ENCODE results near the gene CTNNA2.
A peak's percentile ranks its signal among the peaks of the same experiment; 100 is the strongest.

CTNNA2 gene

DNA sequence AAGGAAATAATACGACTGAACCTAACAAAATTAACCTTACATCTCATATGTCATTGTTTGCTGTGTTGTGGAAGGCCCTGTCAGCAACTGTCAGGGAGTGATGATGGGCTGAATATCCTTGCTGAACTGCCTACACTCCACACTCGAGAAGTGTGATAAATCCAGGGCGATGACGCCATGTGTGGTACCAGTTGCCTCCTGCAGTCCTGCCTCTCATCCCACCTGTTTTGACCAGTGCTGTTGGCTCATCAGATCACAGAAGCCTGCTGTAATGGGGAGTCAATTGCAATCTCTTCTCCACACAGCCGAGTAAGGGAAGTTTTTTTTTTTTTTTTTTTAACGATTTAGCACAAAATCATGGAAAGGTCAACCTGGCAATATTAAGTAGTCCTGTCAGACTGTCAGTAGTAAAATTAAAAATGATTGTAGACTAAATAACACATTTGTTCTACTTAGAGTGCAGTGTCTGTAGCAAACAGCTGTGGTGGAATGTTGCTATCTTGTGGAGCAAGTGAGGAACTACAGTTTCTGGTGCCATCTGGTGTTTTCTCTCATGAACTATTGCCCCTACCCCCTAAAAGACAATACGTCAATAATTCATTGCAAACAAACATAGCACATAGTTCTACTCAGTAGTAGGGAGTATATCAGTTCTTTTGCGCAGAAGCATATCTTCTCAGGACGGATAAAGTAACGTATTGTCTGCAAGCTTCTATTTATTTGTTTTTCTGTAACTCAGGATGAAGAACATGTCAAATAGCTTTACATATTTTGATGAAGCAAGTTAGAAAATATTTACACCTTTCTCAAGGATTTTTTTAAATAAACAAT is 347.6 kb downstream of the CTNNA2 start:
- no peak overlapping the region for H3K4me2 ChIP-seq (ENCODE audit: low read length)
- TF ChIP-seq, protein P1, sequence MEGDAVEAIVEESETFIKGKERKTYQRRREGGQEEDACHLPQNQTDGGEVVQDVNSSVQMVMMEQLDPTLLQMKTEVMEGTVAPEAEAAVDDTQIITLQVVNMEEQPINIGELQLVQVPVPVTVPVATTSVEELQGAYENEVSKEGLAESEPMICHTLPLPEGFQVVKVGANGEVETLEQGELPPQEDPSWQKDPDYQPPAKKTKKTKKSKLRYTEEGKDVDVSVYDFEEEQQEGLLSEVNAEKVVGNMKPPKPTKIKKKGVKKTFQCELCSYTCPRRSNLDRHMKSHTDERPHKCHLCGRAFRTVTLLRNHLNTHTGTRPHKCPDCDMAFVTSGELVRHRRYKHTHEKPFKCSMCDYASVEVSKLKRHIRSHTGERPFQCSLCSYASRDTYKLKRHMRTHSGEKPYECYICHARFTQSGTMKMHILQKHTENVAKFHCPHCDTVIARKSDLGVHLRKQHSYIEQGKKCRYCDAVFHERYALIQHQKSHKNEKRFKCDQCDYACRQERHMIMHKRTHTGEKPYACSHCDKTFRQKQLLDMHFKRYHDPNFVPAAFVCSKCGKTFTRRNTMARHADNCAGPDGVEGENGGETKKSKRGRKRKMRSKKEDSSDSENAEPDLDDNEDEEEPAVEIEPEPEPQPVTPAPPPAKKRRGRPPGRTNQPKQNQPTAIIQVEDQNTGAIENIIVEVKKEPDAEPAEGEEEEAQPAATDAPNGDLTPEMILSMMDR (IDR thresholded peaks at IDR 0.05), result peak; percentile 43
- H3K9me3 ChIP-seq (ENCODE audit: control insufficient read depth, low read length), result no peaks in the 10 kb centered on the region
- H3K27me3 ChIP-seq (ENCODE audit: control insufficient read depth, insufficient read depth, low read length), result no peaks in the 10 kb centered on the region
- no peak overlapping the region for H3K4me3 ChIP-seq (ENCODE audit: low read depth, low read length)
- H2AFZ ChIP-seq, result no peak overlapping the region
- H3K4me1 ChIP-seq, result no peaks in the 10 kb centered on the region
- no peaks in the 10 kb centered on the region for H3K79me2 ChIP-seq
- no peak overlapping the region for H3K9ac ChIP-seq
- no peaks in the 10 kb centered on the region for H3K36me3 ChIP-seq (ENCODE audit: control insufficient read depth, insufficient read depth, low read length)
- no peak overlapping the region for H3K27ac ChIP-seq

- no peaks in the 10 kb centered on the region for H3K4me1 ChIP-seq
- no peaks in the 10 kb centered on the region for H3K36me3 ChIP-seq (ENCODE audit: control insufficient read depth, insufficient read depth, low read length)
- TF ChIP-seq, protein P1 (IDR thresholded peaks at IDR 0.05), result no peak
- H3K27ac ChIP-seq, result no peak overlapping the region
- H3K27me3 ChIP-seq (ENCODE audit: control insufficient read depth, insufficient read depth, low read length), result no peaks in the 10 kb centered on the region
- no peaks in the 10 kb centered on the region for H3K79me2 ChIP-seq
- no peak overlapping the region for H3K4me2 ChIP-seq (ENCODE audit: low read length)
- H3K4me3 ChIP-seq (ENCODE audit: low read depth, low read length), result no peak overlapping the region
- H2AFZ ChIP-seq, result no peak overlapping the region
- no peak overlapping the region for H3K9ac ChIP-seq
- no peaks in the 10 kb centered on the region for H3K9me3 ChIP-seq (ENCODE audit: control insufficient read depth, low read length)
Measured at GRCh38 chr2:79861059-79861374, 348.2 kb downstream of the CTNNA2 start.

DNA sequence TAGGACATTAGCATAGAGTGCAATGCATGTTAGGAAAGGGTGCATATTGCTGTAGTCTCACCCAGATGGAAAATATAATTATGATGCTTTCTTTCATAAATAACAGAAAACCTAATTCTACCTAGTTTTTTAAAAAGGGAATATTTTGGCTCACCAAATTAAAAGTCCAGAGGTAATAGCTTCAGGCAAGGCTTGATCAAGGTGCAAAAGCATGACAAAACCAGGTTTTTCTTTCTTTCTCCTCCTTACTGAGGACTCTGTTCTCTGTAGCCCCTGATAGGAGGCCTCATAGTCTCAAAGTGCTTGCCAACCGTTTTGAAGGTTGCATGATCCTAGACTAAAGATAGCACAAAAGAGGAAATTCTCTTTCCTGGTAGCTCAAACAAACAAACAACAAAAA is 349.9 kb downstream of the CTNNA2 start:
- Histone ChIP-seq H3K9me3 (ENCODE audit: control insufficient read depth, low read length) (no peaks in the 10 kb centered on the region), H3K9ac (no peak overlapping the region)

GRCh38 chr2:79872656-79873055 is 359.8 kb downstream of the CTNNA2 start:
- H3K36me3 ChIP-seq (ENCODE audit: control insufficient read depth, insufficient read depth, low read length), result no peaks in the 10 kb centered on the region
- no peaks in the 10 kb centered on the region for H3K79me2 ChIP-seq
- no peaks in the 10 kb centered on the region for H3K9me3 ChIP-seq (ENCODE audit: control insufficient read depth, low read length)
- no peaks in the 10 kb centered on the region for H3K4me1 ChIP-seq
- TF ChIP-seq, protein P1 (IDR thresholded peaks at IDR 0.05), result no peak
- no peak overlapping the region for H3K4me2 ChIP-seq (ENCODE audit: low read length)
- no peak overlapping the region for H3K27ac ChIP-seq
- H3K4me3 ChIP-seq (ENCODE audit: low read depth, low read length), result no peak overlapping the region
- H2AFZ ChIP-seq, result no peak overlapping the region
- H3K9ac ChIP-seq, result no peak overlapping the region
- no peaks in the 10 kb centered on the region for H3K27me3 ChIP-seq (ENCODE audit: control insufficient read depth, insufficient read depth, low read length)

More for the DNA sequence above, 349.9 kb downstream of the CTNNA2 start:
- H3K27ac ChIP-seq, result no peak overlapping the region
- H3K4me2 ChIP-seq (ENCODE audit: low read length), result no peak overlapping the region
- no peaks in the 10 kb centered on the region for H3K27me3 ChIP-seq (ENCODE audit: control insufficient read depth, insufficient read depth, low read length)
- no peaks in the 10 kb centered on the region for H3K4me1 ChIP-seq
- TF ChIP-seq, protein P1 (IDR thresholded peaks at IDR 0.05), result no peak
- H3K4me3 ChIP-seq (ENCODE audit: low read depth, low read length), result no peak overlapping the region
- no peaks in the 10 kb centered on the region for H3K36me3 ChIP-seq (ENCODE audit: control insufficient read depth, insufficient read depth, low read length)
- H2AFZ ChIP-seq, result no peak overlapping the region
- H3K79me2 ChIP-seq, result no peaks in the 10 kb centered on the region

GRCh38 chr2:79874015-79874414 is 361.2 kb downstream of the CTNNA2 start:
- no peak overlapping the region for H2AFZ ChIP-seq
- no peak overlapping the region for H3K27ac ChIP-seq
- no peaks in the 10 kb centered on the region for H3K9me3 ChIP-seq (ENCODE audit: control insufficient read depth, low read length)

More at GRCh38 chr2:79874015-79874414, 361.2 kb downstream of the CTNNA2 start:
- Histone ChIP-seq H3K9ac (no peak overlapping the region), H3K4me2 (ENCODE audit: low read length) (no peak overlapping the region), H3K79me2 (no peaks in the 10 kb centered on the region), H3K36me3 (ENCODE audit: control insufficient read depth, insufficient read depth, low read length) (no peaks in the 10 kb centered on the region), H3K4me1 (no peaks in the 10 kb centered on the region), H3K4me3 (ENCODE audit: low read depth, low read length) (no peak overlapping the region), H3K27me3 (ENCODE audit: control insufficient read depth, insufficient read depth, low read length) (no peaks in the 10 kb centered on the region)
- TF ChIP-seq, protein P1 (IDR thresholded peaks at IDR 0.05), result no peak

Measured in parathyroid adenoma (tissue), 2 donors.